ENCODE measurements around the gene SNRNP35.
"Not testable (repeated sequence)": the region's sequence is repeated elsewhere in the genome, so short reads cannot be mapped to it uniquely, and the experiment has no call there.

Gene SNRNP35, protein sequence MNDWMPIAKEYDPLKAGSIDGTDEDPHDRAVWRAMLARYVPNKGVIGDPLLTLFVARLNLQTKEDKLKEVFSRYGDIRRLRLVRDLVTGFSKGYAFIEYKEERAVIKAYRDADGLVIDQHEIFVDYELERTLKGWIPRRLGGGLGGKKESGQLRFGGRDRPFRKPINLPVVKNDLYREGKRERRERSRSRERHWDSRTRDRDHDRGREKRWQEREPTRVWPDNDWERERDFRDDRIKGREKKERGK

GRCh38 chr12:123457980-123458779, at the start of gene SNRNP35:
Gene SNRNP35 (plus strand): TSS chr12:123458139. CDS start chr12:123465541, 7,402 bp downstream.
- peak; percentile 87 to 88 for DNase-seq

- not testable (repeated sequence) for DNase-seq
Observed at GRCh38 chr12:123408619-123409018, 49.3 kb upstream of the SNRNP35 start.

- DNase-seq: not testable (repeated sequence)
Observed at GRCh38 chr12:123409284-123410040, 48.5 kb upstream of the SNRNP35 start.

DNA sequence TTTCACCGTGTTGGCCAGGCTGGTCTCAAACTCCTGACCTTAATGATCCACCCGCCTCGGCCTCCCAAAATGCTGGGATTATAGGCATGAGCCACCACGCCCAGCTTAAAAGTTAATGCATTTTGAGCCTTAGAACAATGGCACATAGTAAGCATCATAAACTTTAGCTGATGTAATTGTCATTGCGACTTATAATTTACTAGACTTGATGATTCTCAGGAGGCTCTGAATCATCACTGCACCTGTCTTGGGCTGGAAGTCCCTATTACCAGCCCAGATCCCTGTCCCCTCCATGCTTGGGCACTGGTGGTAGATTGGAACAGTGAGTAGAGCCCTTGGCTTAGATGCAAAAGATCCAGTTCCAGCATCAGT, 47.9 kb upstream of the SNRNP35 start:
- no peak for DNase-seq

DNA sequence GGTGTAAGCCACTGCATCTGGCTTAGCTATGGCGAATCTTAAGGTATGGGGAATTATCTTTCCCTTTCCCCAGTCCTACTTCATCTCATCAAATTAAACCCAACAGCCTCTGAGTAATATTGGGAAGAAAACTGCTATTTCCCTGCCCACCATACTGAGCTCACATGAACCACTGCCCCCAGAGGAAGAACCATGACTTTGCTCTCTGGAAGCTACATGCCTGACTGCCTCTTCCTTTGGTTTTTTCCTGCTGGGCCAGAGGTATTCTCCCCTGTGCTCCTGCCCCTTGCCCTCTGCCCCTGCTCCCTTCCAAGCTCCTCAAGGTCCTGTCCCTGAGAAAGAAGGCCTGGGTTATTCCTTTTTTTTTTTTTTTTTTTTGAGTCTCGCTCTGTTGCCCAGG, 36.6 kb upstream of the SNRNP35 start:
- no peak for DNase-seq

GRCh38 chr12:123427036-123427769, 30.7 kb upstream of the SNRNP35 start:
- DNase-seq: peak; percentile 74 to 76

DNA sequence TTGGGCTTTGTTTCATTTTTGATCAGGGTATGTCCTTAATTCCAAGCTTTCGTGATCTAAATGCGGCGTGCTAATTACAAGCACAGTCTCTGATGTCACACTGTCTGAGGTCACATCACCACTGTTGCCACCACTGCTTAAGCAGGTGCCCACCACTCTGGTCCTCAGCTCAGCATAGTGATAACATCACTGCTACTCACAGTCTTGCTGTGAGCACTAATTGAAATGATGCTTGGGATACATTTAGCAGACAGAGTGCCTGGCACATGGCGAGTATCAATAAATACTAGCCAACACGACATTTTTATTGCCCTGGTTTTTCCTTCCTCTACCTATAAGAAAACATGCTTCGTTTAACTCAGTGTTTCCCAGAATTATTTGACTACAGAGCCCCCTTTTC, 29.3 kb upstream of the SNRNP35 start:
- DNase-seq: no peak

DNA sequence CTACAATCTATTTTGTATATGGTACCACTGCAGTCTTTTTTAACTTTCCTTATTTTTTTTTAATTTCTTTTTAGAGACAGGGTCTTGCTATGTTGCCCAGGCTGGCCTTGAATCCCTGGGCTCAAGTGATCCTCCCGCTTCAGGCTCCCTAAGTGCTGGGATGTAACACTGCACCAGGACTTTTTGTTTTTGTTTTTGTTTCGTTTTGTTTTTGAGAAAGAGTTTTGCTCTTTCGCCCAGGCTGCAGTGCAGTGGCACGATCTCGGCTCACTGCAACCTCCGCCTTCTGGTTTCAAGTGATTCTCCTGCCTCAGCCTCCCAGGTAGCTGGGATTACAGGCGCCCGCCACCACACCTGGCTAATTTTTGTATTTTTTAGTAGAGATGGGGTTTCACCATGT, 28.8 kb upstream of the SNRNP35 start:
- not testable (repeated sequence) for DNase-seq

- DNase-seq: peak; percentile 59 to 67
Observed at GRCh38 chr12:123431951-123432817, 25.8 kb upstream of the SNRNP35 start.

- DNase-seq: no peak
Observed at GRCh38 chr12:123433615-123434014, 24.3 kb upstream of the SNRNP35 start.

DNA sequence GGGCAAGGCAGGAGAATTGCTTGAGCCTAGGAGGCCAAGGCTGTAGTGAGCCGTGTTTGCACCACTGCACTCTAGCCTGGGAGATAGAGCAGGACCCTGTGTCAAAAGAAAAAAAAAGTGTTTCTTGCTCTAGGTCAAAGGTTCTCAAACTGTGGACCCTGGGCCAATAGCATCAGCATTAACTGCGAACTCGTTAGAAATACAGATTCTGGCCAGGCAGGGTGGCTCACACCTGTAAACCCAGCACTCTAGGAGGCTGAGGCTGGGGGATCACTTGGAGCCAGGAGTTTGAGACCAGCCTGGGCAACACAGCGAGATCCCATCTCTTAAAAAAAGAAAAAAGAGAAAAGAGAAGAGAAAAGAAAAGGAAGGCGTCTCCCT, 22.3 kb upstream of the SNRNP35 start:
- no peak for DNase-seq

DNA sequence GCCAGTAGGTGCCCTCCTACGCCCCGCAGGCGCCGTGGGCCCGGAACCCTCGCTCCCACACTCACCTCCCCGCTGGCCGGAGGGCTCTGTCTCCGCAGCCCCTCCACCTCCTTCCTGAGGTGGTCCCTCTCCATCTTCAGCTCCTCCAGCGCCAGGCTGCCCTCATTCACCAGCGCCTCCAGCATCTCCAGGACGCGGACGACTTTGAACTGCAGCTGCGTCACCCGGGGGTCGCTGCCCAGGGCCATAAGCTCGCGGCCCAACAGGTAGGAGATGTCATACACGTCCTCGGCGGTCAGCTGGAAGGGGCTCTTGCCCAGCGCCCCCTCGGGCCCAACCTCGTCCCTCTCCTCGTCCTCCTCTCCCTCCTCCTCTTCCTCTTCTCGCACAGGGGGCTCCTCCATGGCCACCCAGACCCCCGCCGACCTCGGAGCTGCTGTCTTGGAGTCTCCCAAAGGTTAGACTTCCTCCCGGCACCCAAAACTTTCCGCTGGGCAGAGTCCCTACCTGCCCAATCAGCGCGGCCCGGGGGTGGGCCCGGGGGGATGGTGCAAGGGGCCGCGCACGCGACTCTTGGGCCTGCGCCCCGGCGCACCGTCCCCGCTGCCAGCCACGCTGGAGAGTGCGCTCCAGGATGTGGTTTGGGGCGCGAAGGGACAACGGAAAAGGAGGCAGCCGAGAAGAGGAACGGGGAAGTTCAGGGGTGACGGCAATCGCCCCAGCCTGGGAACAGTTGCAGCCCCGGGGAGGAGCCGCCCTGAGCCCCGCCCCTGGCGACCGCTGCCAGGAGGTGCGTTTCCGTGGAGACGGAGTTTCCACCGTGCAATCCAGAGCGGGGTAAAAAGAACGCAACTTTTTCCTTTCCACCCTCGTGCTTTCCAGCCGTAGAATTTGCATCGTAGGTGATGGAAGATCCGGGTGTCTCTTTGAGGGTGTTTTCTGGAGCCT, 21.6 kb upstream of the SNRNP35 start, which contains the start of gene RILPL2:
TSS of gene RILPL2 (minus strand) at position 668 of the 948 bp plus-strand sequence. CDS start at position 404, 264 bp downstream.
- DNase-seq: peak; percentile 93 to 94

GRCh38 chr12:123441523-123442164, 16.3 kb upstream of the SNRNP35 start:
- no peak for DNase-seq

- DNase-seq: no peak
Observed at GRCh38 chr12:123442774-123443173, 15.2 kb upstream of the SNRNP35 start.

GRCh38 chr12:123444092-123445026, 13.6 kb upstream of the SNRNP35 start:
- DNase-seq: no peak

- DNase-seq: no peak
Observed at GRCh38 chr12:123445388-123446332, 12.3 kb upstream of the SNRNP35 start.

- no peak for DNase-seq
Observed at GRCh38 chr12:123446333-123446713, 11.6 kb upstream of the SNRNP35 start.
